HCT116 (cell line): ENCODE data around the gene SLC5A1. TPM values are rescaled to one million over a fixed set of nuclear protein-coding genes. Genes with fewer than 3 reads are reported as not detected.

Source experiments
- ATAC-seq: fragments of 200-7000 bp; cut with Tn5 transposase; 2 replicates; pipeline ENCODE4 v1.9.1; 2020; ENCODE audit warnings: mild to moderate bottlenecking, moderate library complexity
- BruUV-seq: library from RNA; stranded (reverse); fragments of 400-500 nt; replicated peaks from 2 replicates; lab custom pipeline; 2021; lab: Mats Ljungman, UMichigan
- CTCF ChIA-PET: fragments of 300-600 bp; sonication (Branson Sonifier 250); formaldehyde crosslinking; loops from one replicate; lab custom pipeline; 2021; ENCODE audit warnings: antibody characterized with exemption; lab: Charles Lee
- POLR2A ChIA-PET: fragments of 300-600, 350-600 bp; sonication (Branson Sonifier 250); formaldehyde crosslinking; loops from one replicate; lab custom pipeline; 2021; ENCODE audit warnings: antibody characterized with exemption; lab: Charles Lee
- RAD21 ChIA-PET, 2 experiments: fragments of 300-600 bp; sonication (Branson Sonifier 250); formaldehyde crosslinking; loops; one replicate each; lab custom pipeline; 2023; ENCODE audit warnings: low total read pairs in 2 of 2; ENCODE audit not compliant: uncharacterized antibody in 2 of 2, unreplicated experiment in 2 of 2, low non-redundant PET in 1 of 2; lab: Charles Lee
- DNase-seq: peaks from one replicate; pipeline ENCODE4 v3.0.0-alpha.2; 2010; ENCODE audit warnings: low read depth, low spot score
- H2AFZ ChIP-seq: fragments of 200-600 bp; shearing (Covaris generic), sonication (generic); 2 replicates; pipeline ENCODE4 v1.6.1; 2017; ENCODE audit warnings: low read depth, mixed run types, mixed read lengths, antibody characterized with exemption, low read length; ENCODE audit not compliant: poor library complexity, severe bottlenecking
- H3K27ac ChIP-seq: 2 replicates; pipeline ENCODE4 v1.5.1; 2012; ENCODE audit warnings: low read depth, low read length
- H3K27me3 ChIP-seq: fragments of 200-600 bp; sonication (generic); 2 replicates; pipeline ENCODE4 v1.6.1; 2016; ENCODE audit warnings: mixed run types, low read length, mixed read lengths; ENCODE audit not compliant: insufficient read depth
- H3K36me3 ChIP-seq, 2 experiments: fragments of 200-500 bp in 1 of 2; fragments of 200-600 bp in 1 of 2; sonication (Bioruptor generic) in 1 of 2; sonication (generic) in 1 of 2; 2 replicates each; pipeline versions ENCODE4 v1.5.1 to v1.6.1; 2014 to 2016; ENCODE audit warnings: low read length in 2 of 2, inconsistent platforms in 1 of 2, mixed read lengths in 1 of 2, mixed run types in 1 of 2; ENCODE audit not compliant: insufficient read depth in 2 of 2, control insufficient read depth in 1 of 2
- H3K4me1 ChIP-seq, 2 experiments: fragments of 200-600 bp in 1 of 2; sonication (generic) in 1 of 2; 2 replicates each; pipeline versions ENCODE4 v1.5.1 to v1.6.1; 2012 to 2017; ENCODE audit warnings: low read length in 2 of 2, inconsistent platforms in 1 of 2, mild to moderate bottlenecking in 1 of 2, mixed read lengths in 1 of 2, mixed run types in 1 of 2, moderate library complexity in 1 of 2; ENCODE audit not compliant: insufficient read depth in 2 of 2, control insufficient read depth in 1 of 2
- H3K4me2 ChIP-seq: fragments of 200-600 bp; sonication (generic); 2 replicates; pipeline ENCODE4 v1.6.1; 2017; ENCODE audit warnings: mixed run types, low read length, mixed read lengths
- H3K4me3 ChIP-seq, 2 experiments: fragments of 200-600 bp in 1 of 2; sonication (generic) in 1 of 2; replicated peaks in 1 of 2; 2 replicates each; pipeline ENCODE4 v1.5.1; 2011 to 2016; ENCODE audit warnings: low read length in 2 of 2, control low read depth in 1 of 2, low read depth in 1 of 2, mild to moderate bottlenecking in 1 of 2, mixed read lengths in 1 of 2, mixed run types in 1 of 2
- H3K79me2 ChIP-seq: fragments of 200-600 bp; sonication (generic); 2 replicates; pipeline ENCODE4 v1.6.1; 2017; ENCODE audit warnings: mild to moderate bottlenecking, mixed run types, low read length, moderate library complexity, mixed read lengths; ENCODE audit not compliant: insufficient read depth
- H3K9ac ChIP-seq: fragments of 200-600 bp; sonication (generic); 2 replicates; pipeline ENCODE4 v1.6.1; 2016; ENCODE audit warnings: low read length, mixed read lengths
- H3K9me2 ChIP-seq: fragments of 200-600 bp; sonication (generic), shearing (Covaris generic); 2 replicates; pipeline ENCODE4 v1.6.1; 2017; ENCODE audit warnings: mixed run types, mild to moderate bottlenecking, moderate library complexity; ENCODE audit not compliant: insufficient read depth
- H3K9me3 ChIP-seq, 2 experiments: fragments of 200-500 bp in 1 of 2; fragments of 200-600 bp in 1 of 2; sonication (Bioruptor generic) in 1 of 2; sonication (generic) in 1 of 2; 2 replicates each; pipeline ENCODE4 v1.6.1; 2014 to 2017; ENCODE audit warnings: low read length in 2 of 2, mixed read lengths in 2 of 2, inconsistent platforms in 1 of 2, low read depth in 1 of 2, mild to moderate bottlenecking in 1 of 2, mixed run types in 1 of 2, moderate library complexity in 1 of 2; ENCODE audit not compliant: control insufficient read depth in 1 of 2, insufficient read depth in 1 of 2
- H4K20me1 ChIP-seq: fragments of 200-600 bp; sonication (generic), shearing (Covaris generic); 2 replicates; pipeline ENCODE4 v1.6.1; 2017; ENCODE audit warnings: mixed run types, mild to moderate bottlenecking, moderate library complexity; ENCODE audit not compliant: insufficient read depth
- ATF3 ChIP-seq: IDR thresholded peaks from 2 replicates; pipeline ENCODE4 v1.6.1; 2012
- ELF1 ChIP-seq: IDR thresholded peaks from 2 replicates; pipeline ENCODE4 v1.6.1; 2012; ENCODE audit warnings: low read depth, borderline replicate concordance
- FOSL1 ChIP-seq: IDR thresholded peaks from 2 replicates; pipeline ENCODE4 v1.6.1; 2012; ENCODE audit warnings: low read depth
- POLR2AphosphoS5 ChIP-seq: IDR thresholded peaks from 2 replicates; pipeline ENCODE4 v1.6.1; 2011; ENCODE audit warnings: mild to moderate bottlenecking, low read depth, low read length, moderate library complexity
- SIN3A ChIP-seq: IDR thresholded peaks from 2 replicates; pipeline ENCODE4 v1.6.1; 2012; ENCODE audit warnings: low read depth
- SP1 ChIP-seq: IDR thresholded peaks from 2 replicates; pipeline ENCODE4 v1.6.1; 2012; ENCODE audit warnings: low read depth
- SRF ChIP-seq: IDR thresholded peaks from 2 replicates; pipeline ENCODE4 v1.6.1; 2012; ENCODE audit warnings: low read depth
- YY1 ChIP-seq: IDR thresholded peaks from 2 replicates; pipeline ENCODE4 v1.6.1; 2011; ENCODE audit warnings: low read length, low read depth, moderate library complexity, mild to moderate bottlenecking; ENCODE audit not compliant: insufficient replicate concordance; ENCODE audit errors: extremely low read depth
- intact Hi-C: fragments of 100-400 bp; cut with micrococcal nuclease; formaldehyde crosslinking; loops from 2 replicates; pipeline ENCODE4 v1.10.0; 2022
- total RNA-seq: library from RNA; stranded (reverse); gene quantifications from one replicate; pipeline ENCODE4 v1.2.1, GENCODE V29; 2021; ENCODE audit not compliant: unreplicated experiment
- TF ChIP-seq, protein P1 (sequence below): IDR thresholded peaks from 2 replicates; pipeline ENCODE4 v1.6.1; 2012

The SLC5A1 gene
- total RNA-seq, 1 experiment from 2014 or later, result 0.32 TPM

DNA sequence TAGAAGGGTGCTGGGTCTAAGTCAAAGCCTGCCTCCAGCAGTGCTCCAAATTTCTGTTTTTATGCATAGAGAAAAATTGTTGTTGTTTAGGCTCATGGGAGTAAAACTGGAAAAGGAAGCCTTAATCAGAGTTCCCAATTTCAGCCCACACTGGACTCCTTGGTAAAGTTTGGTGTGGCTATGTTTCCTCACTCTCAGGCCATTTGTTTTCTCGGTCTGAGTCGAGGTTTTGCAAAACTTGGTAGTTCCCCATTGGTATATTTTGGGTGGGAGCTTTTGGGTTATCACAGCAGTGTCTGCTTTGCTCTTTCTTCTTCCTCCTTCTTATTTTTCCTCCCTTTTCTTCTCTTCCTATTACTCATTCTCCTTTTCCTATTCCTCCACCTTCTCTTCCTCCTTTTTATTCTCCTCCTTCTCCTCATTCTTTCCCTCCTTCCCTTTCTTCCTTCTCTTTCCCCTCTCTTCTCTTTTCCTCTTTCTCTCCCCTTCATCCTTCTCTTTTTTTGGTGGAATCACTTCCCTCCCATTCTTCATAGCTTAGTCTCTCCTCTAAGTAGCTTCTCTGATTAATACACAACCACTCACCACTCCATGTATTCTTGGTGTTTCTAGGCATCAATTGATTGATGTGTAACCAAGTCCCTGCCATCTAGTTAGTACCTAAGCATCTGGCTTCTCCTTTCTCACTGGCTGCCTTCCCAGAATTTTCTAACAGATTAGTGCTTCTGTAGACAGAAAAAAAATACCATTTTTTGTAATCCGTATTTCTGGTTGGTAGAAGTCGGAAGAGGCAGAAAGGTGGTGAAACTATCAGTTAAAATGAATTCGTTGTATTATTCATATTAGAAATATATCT, 10.1 kb downstream of the SLC5A1 start:
- no peak overlapping the region for H3K9ac ChIP-seq
- no peaks in the 10 kb centered on the region for H3K9me2 ChIP-seq
- H3K79me2 ChIP-seq, result no peaks in the 10 kb centered on the region
- CTCF ChIA-PET, result no interaction called here
- POLR2A ChIA-PET, result no interaction called here
- H3K4me1 ChIP-seq, result peaks cover 20 to 32% of the 10 kb centered on the region in 2 experiments
- H3K36me3 ChIP-seq, result no peaks in the 10 kb centered on the region
- intact Hi-C loops, result loop anchor here (10.0 kb wide), 1 partner anchor 388 kb away; the partner anchor contains the start of gene PISD
- no peak overlapping the region for H2AFZ ChIP-seq
- no peaks in the 10 kb centered on the region for H4K20me1 ChIP-seq
- BruUV-seq, result no TSS peak
- H3K27me3 ChIP-seq, result no peaks in the 10 kb centered on the region
- no peak overlapping the region for H3K4me2 ChIP-seq
- TF ChIP-seq SP1 (no peak), ATF3 (no peak), POLR2AphosphoS5 (no peak), FOSL1 (no peak), ELF1 (no peak)
- no peak for ATAC-seq
- no peak overlapping the region for H3K27ac ChIP-seq
- no peak overlapping the region for H3K4me3 ChIP-seq
- RAD21 ChIA-PET, result no interaction called here
- no peak for DNase-seq
- H3K9me3 ChIP-seq, result no peaks in the 10 kb centered on the region

GRCh38 chr22:32055069-32055468, 12.0 kb downstream of the SLC5A1 start:
- H3K9me3 ChIP-seq, result no peaks in the 10 kb centered on the region
- no peak overlapping the region for H3K9ac ChIP-seq
- no peak overlapping the region for H3K27ac ChIP-seq
- DNase-seq, result no peak
- RAD21 ChIA-PET, result no interaction called here
- BruUV-seq, result no TSS peak
- TF ChIP-seq, protein P1, sequence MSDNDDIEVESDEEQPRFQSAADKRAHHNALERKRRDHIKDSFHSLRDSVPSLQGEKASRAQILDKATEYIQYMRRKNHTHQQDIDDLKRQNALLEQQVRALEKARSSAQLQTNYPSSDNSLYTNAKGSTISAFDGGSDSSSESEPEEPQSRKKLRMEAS, result no peak
- no peak for TF ChIP-seq ATF3
- TF ChIP-seq SP1, result no peak
- TF ChIP-seq SIN3A, result no peak
- no peak for TF ChIP-seq YY1
- TF ChIP-seq SRF, result no peak
- TF ChIP-seq FOSL1, result no peak
- TF ChIP-seq, all 23 proteins: peak for 0
- H3K4me2 ChIP-seq, result no peak overlapping the region
- no peaks in the 10 kb centered on the region for H3K9me2 ChIP-seq
- H3K79me2 ChIP-seq, result no peaks in the 10 kb centered on the region
- intact Hi-C loops, result loop anchor here (10.0 kb wide), 1 partner anchor 390 kb away; the partner anchor contains the start of gene PISD
- no peak overlapping the region for H3K4me3 ChIP-seq
- no peaks in the 10 kb centered on the region for H4K20me1 ChIP-seq
- ChIA-PET CTCF (no interaction called here), POLR2A (no interaction called here)
- no peaks in the 10 kb centered on the region for H3K27me3 ChIP-seq
- H3K36me3 ChIP-seq, result no peaks in the 10 kb centered on the region
- no peak overlapping the region for H2AFZ ChIP-seq
- peaks cover 18 to 24% of the 10 kb centered on the region in 2 experiments for H3K4me1 ChIP-seq
- ATAC-seq, result no peak
